RWPE2 (cell line): ENCODE results near the gene CALU.

Experiments used
- ATAC-seq: fragments of 200-7000 bp; cut with Tn5 transposase; 3 replicates; pipeline ENCODE4 v1.9.1; 2021; ENCODE audit warnings: low read depth
- DNase-seq: peaks from one replicate; pipeline ENCODE4 v3.0.0-alpha.2; 2020; ENCODE audit warnings: low spot score
- H3K27ac ChIP-seq: fragments of 450-650 bp; 2 replicates; pipeline ENCODE4 v1.5.1; 2017; ENCODE audit warnings: mild to moderate bottlenecking; ENCODE audit not compliant: poor library complexity, severe bottlenecking
- H3K27me3 ChIP-seq: fragments of 250-450 bp; sonication (Bioruptor Pico); 2 replicates; pipeline ENCODE4 v1.5.1; 2021; ENCODE audit warnings: mild to moderate bottlenecking, moderate library complexity; ENCODE audit not compliant: insufficient read depth, poor library complexity, severe bottlenecking
- H3K36me3 ChIP-seq: fragments of 250-450 bp; sonication (Bioruptor Pico); 2 replicates; pipeline ENCODE4 v1.5.1; 2020; ENCODE audit warnings: low read depth, mild to moderate bottlenecking, moderate library complexity
- H3K4me1 ChIP-seq: fragments of 250-450 bp; sonication (Bioruptor Pico); 2 replicates; pipeline ENCODE4 v1.5.1; 2021; ENCODE audit warnings: mild to moderate bottlenecking, moderate library complexity; ENCODE audit not compliant: insufficient read depth, poor library complexity, severe bottlenecking
- H3K4me3 ChIP-seq: fragments of 250-450 bp; sonication (Bioruptor Pico); 2 replicates; pipeline ENCODE4 v1.5.1; 2021; ENCODE audit warnings: mild to moderate bottlenecking, moderate library complexity; ENCODE audit not compliant: severe bottlenecking
- H3K9me3 ChIP-seq: fragments of 250-450 bp; sonication (Bioruptor Pico); 2 replicates; pipeline ENCODE4 v1.5.1; 2021; ENCODE audit warnings: mild to moderate bottlenecking, moderate library complexity; ENCODE audit not compliant: severe bottlenecking
- CTCF ChIP-seq: fragments of 450-650 bp; IDR thresholded peaks from one replicate; pipeline ENCODE4 v1.5.1; 2017; ENCODE audit warnings: mild to moderate bottlenecking, moderate library complexity; ENCODE audit not compliant: poor library complexity, severe bottlenecking

Gene CALU

DNA sequence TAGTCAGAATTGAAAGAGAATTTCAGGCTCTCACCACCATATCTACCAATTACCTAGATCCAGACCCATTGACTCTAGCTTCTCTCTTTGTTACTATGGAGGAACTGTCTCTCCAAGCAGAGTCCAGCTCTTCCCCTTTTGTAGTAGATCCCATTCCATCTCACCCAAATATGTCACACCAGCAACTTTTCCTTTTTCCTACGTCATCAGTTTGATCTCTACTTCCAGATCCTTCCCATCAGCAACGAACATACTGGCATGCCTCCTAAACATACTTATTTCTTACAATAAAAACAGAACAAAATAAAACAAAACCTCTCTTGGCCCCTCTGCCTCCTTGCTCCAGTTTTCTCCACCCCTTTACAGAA, 5.9 kb upstream of the CALU start:
- Histone ChIP-seq H3K27ac (no peak overlapping the region), H3K4me3 (no peak overlapping the region), H3K9me3 (no peaks in the 10 kb centered on the region), H3K36me3 (no peaks in the 10 kb centered on the region), H3K27me3 (no peaks in the 10 kb centered on the region), H3K4me1 (peaks cover 8% of the 10 kb centered on the region)
- TF ChIP-seq CTCF, result no peak
- DNase-seq (no peak), ATAC-seq (no peak)

GRCh38 chr7:128734890-128735289, 4.3 kb upstream of the CALU start:
- H3K4me1 ChIP-seq, result peaks cover 12% of the 10 kb centered on the region
- no peak overlapping the region for H3K4me3 ChIP-seq
- no peaks in the 10 kb centered on the region for H3K9me3 ChIP-seq
- DNase-seq (no peak), ATAC-seq (no peak)
- peaks cover 2% of the 10 kb centered on the region; the same call in 1 of the 2 replicates for H3K36me3 ChIP-seq
- no peak for TF ChIP-seq CTCF
- no peaks in the 10 kb centered on the region for H3K27me3 ChIP-seq
- H3K27ac ChIP-seq, result no peak overlapping the region

DNA sequence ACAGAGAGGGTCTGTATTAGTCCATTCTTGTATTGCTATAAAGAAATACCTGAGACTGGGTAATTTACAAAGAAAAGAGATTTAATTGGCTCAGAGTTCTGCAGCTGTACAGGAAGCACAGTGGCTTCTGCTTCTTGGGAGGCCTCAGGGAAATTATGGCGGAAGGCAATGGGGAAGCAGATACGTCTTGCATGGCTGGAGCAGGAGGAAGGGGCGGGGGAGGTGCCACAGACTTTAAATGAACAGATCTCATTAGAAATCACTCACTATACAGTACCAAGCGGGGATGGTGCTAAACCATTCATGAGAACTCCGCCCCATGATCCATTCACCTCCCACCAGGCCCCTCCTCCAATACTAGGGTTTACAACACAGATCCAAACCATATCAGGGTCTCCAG, 3.7 kb upstream of the CALU start:
- Histone ChIP-seq H3K4me1 (peaks cover 12% of the 10 kb centered on the region), H3K36me3 (peaks cover 8% of the 10 kb centered on the region), H3K27ac (no peak overlapping the region), H3K4me3 (no peak overlapping the region), H3K27me3 (no peaks in the 10 kb centered on the region), H3K9me3 (no peaks in the 10 kb centered on the region)
- TF ChIP-seq CTCF, result no peak
- no peak for DNase-seq
- ATAC-seq, result no peak

- H3K36me3 ChIP-seq, result peaks cover 25% of the 10 kb centered on the region
- DNase-seq, result no peak
- TF ChIP-seq CTCF, result no peak
- H3K9me3 ChIP-seq, result no peaks in the 10 kb centered on the region
- H3K4me1 ChIP-seq, result peaks cover 32% of the 10 kb centered on the region
- H3K27ac ChIP-seq, result peak overlapping the region; percentile 83
- no peak for ATAC-seq
- H3K27me3 ChIP-seq, result no peaks in the 10 kb centered on the region
- H3K4me3 ChIP-seq, result no peak overlapping the region
Observed at GRCh38 chr7:128737441-128737840, 1.7 kb upstream of the CALU start.

DNA sequence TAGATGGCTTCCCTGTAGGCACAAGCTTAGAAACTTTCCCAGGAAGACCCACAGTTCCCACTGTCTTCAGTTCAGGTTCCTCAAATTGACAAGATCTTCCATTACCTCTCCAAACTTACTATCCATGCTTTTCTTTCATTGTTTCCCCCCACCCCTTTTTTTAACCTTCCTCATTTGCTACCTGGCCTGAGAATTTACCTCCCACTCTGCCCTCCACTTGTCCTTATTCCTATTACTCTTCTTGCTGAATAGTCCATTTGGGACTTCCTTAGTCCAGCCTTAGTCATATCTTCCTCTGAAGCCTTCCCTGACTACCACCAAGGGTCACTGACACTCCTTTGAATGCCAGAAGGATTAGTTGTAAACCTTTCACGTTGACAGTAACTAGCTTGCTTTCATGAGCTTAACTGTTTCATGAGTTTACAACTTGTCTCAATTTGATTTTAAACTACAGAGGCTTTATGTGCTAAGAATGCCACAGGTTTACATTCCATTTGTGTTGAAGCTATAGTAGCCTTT, 1.2 kb upstream of the CALU start:
- Histone ChIP-seq H3K36me3 (peaks cover 30% of the 10 kb centered on the region), H3K27me3 (no peaks in the 10 kb centered on the region), H3K4me1 (peaks cover 37% of the 10 kb centered on the region), H3K4me3 (no peak overlapping the region), H3K27ac (peak overlapping the region; percentile 83), H3K9me3 (no peaks in the 10 kb centered on the region)
- TF ChIP-seq CTCF, result no peak
- DNase-seq, result no peak
- peak; percentile 37; the same call in 2 of the 3 replicates for ATAC-seq
